ENCODE data around the gene ZNF747. TPM values are rescaled to one million over a fixed set of nuclear protein-coding genes. Genes with fewer than 3 reads are reported as not detected.

ZNF747 gene
- total RNA-seq, 1 donor from 2014 or later, result 19.6 TPM

DNA sequence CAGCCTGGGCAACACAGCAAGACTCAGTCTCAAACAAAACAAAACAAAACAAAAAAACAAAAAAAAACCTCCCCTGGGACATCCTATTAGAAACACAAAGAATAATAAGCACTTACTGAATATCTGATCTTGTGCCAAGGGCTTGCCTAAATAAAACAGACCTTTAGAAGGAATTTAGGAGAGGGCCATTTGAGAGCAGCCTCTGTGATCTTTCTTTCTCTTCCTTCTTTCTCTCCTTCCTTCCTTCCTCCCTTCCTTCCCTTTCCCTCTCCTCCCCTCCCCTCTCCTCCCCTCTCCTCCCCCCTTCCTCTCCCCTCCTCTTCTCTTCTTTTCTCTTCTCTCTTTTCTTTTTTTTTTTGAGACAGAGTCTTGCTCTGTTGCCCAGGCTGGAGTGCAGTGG, 49.8 kb downstream of the ZNF747 start:
- H3K9me3 ChIP-seq, result no peaks in the 10 kb centered on the region
- intact Hi-C loops (cut with DNase I), result no loop called here
- no peak overlapping the region for H3K27ac ChIP-seq
- DNase-seq (ENCODE audit: low spot score in 2 of 2), result no peak
- no peak overlapping the region for H3K4me3 ChIP-seq
- TF ChIP-seq, protein P1, sequence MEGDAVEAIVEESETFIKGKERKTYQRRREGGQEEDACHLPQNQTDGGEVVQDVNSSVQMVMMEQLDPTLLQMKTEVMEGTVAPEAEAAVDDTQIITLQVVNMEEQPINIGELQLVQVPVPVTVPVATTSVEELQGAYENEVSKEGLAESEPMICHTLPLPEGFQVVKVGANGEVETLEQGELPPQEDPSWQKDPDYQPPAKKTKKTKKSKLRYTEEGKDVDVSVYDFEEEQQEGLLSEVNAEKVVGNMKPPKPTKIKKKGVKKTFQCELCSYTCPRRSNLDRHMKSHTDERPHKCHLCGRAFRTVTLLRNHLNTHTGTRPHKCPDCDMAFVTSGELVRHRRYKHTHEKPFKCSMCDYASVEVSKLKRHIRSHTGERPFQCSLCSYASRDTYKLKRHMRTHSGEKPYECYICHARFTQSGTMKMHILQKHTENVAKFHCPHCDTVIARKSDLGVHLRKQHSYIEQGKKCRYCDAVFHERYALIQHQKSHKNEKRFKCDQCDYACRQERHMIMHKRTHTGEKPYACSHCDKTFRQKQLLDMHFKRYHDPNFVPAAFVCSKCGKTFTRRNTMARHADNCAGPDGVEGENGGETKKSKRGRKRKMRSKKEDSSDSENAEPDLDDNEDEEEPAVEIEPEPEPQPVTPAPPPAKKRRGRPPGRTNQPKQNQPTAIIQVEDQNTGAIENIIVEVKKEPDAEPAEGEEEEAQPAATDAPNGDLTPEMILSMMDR (IDR thresholded peaks at IDR 0.05), result no peak
- no peaks in the 10 kb centered on the region for H3K4me1 ChIP-seq
- no peaks in the 10 kb centered on the region for H3K36me3 ChIP-seq
- no peaks in the 10 kb centered on the region for H3K27me3 ChIP-seq

DNA sequence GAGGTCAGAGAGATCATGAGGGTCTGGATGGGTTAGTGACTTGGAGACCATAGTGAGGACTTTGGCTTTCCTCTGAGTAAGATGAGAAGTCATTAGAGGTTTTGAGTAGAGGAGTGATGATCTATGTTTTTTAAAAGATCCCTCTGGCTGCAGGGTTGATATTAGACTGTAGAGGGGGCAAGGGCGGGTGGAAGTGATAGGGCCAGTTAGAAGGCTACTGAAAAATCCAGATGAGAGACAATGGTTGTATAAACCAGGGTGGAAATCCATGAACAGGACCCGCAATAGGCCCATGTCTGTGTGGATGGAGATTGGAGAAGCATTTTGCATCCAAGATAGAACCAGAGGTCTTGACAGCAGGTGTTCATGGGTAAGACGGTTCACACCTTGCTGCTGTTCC, 52.3 kb downstream of the ZNF747 start:
- Histone ChIP-seq H3K27me3 (no peaks in the 10 kb centered on the region), H3K9me3 (no peaks in the 10 kb centered on the region), H3K27ac (no peak overlapping the region), H3K4me1 (no peaks in the 10 kb centered on the region), H3K36me3 (no peaks in the 10 kb centered on the region), H3K4me3 (no peak overlapping the region)
- TF ChIP-seq, protein P1 (IDR thresholded peaks at IDR 0.05), result no peak
- no peak for DNase-seq (ENCODE audit: low spot score in 2 of 2)
- intact Hi-C loops (cut with DNase I), result no loop called here

DNA sequence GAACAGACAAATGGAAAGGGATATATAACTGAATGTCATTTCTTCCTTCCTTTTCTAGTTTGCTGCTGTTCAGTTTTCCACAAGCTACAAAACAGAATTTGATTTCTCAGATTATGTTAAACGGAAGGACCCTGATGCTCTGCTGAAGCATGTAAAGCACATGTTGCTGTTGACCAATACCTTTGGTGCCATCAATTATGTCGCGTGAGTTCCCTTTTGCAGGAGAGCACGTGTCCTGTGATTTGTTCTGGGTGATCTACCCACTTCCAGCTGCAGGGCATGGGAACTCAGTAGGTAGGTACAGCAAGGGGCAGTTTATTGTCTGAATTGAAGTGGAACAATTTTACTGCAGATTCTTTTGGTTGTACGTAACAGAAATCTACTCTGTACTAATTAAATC, 53.3 kb downstream of the ZNF747 start:
- Histone ChIP-seq H3K36me3 (no peaks in the 10 kb centered on the region), H3K27ac (no peak overlapping the region), H3K4me1 (no peaks in the 10 kb centered on the region), H3K4me3 (no peak overlapping the region), H3K27me3 (no peaks in the 10 kb centered on the region), H3K9me3 (no peaks in the 10 kb centered on the region)
- intact Hi-C loops (cut with DNase I), result no loop called here
- TF ChIP-seq, protein P1 (IDR thresholded peaks at IDR 0.05), result no peak
- no peak for DNase-seq (ENCODE audit: low spot score in 2 of 2)

Other genes starting within 250 kb of the ZNF747 start
- 15.1 TPM for gene CD2BP2, start 179.6 kb downstream of the ZNF747 start, total RNA-seq
- 20.9 TPM for gene TBC1D10B, start 164.4 kb downstream of the ZNF747 start, total RNA-seq
- gene MYL11, start 160.1 kb downstream of the ZNF747 start, total RNA-seq, result not detected
- not detected for gene SEPTIN1, start 152.3 kb downstream of the ZNF747 start, total RNA-seq
- gene ZNF48, start 139.4 kb downstream of the ZNF747 start, total RNA-seq, result 25.1 TPM
- gene ZNF771, start 127.3 kb downstream of the ZNF747 start, total RNA-seq, result 49.6 TPM
- gene DCTPP1, start 104.8 kb downstream of the ZNF747 start, total RNA-seq, result 7.2 TPM
- 22.8 TPM for gene SEPHS2, start 89.0 kb downstream of the ZNF747 start, total RNA-seq
- gene ITGAL, start 62.1 kb downstream of the ZNF747 start, total RNA-seq, result 0.11 TPM
- gene ZNF768, start 8.3 kb downstream of the ZNF747 start, total RNA-seq, result 18.9 TPM
- gene ZNF764, start 23.5 kb upstream of the ZNF747 start, total RNA-seq, result 10.9 TPM
- 11.3 TPM for gene ZNF688, start 36.9 kb upstream of the ZNF747 start, total RNA-seq
- gene ZNF785, start 50.8 kb upstream of the ZNF747 start, total RNA-seq, result 12.1 TPM
- gene ZNF689, start 75.5 kb upstream of the ZNF747 start, total RNA-seq, result 7.0 TPM
- 124 TPM for gene PRR14, start 116.1 kb upstream of the ZNF747 start, total RNA-seq
- gene FBRS, start 123.6 kb upstream of the ZNF747 start, total RNA-seq, result 26.8 TPM
- gene SRCAP, start 164.3 kb upstream of the ZNF747 start, total RNA-seq, result 24.5 TPM
- 78.8 TPM for gene PHKG2, start 213.6 kb upstream of the ZNF747 start, total RNA-seq
- not detected for gene CFAP119, start 227.2 kb upstream of the ZNF747 start, total RNA-seq
- gene RNF40, start 227.5 kb upstream of the ZNF747 start, total RNA-seq, result 66.3 TPM